ENCODE results near the gene RNF214.

RNF214 gene

DNA sequence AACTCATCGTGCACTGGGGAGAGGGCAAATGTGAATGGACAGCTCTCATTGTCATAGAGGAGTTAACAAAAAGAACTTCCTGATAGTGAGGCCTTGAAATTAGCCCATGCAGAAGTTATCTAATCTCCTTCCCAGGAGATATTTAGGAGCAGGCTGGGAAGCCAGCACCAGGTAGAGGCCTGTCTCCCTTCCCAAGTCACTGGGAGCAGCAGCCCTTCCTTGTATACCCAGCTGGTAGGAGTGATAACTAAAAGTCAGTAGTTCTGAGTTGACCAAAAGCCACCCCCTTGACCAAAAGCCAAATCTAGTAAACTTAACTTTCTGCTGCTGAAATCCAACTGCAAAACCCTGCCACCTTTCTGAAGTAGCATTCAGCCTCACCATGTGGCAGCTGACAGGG is 57.3 kb downstream of the RNF214 start:
- no peak for DNase-seq

DNA sequence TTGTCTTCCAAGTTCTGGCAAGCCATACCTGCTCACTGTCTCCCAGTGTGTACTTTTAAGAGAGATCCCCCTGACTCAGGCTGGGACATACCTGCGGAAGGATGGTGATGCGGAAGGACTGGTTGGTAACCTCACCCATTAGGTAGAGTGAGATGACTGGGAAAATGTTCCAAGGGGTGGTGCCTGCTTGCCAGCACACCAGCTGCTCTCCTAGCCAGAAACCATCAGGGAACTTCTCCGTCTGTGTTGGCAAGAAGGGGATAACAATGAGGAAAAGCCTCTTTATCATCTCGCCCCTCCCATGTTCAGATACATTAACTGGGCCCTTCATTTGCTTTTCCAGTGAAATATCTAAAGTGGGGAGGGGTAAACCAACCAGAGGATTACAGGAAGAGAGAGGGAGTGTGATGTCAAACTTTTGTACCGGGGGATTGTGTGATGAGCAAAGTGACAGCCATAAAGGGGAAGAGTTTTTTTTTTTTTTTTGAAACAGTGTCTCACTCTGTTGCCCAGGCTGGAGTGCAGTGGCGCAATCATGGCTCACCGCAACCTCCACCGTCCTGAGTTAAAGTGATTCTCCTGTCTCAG is 58.4 kb downstream of the RNF214 start, which contains the start of gene BACE1-AS:
BACE1-AS (plus strand) TSS at position 538 of the 588 bp plus-strand sequence.
- no peak for DNase-seq

DNA sequence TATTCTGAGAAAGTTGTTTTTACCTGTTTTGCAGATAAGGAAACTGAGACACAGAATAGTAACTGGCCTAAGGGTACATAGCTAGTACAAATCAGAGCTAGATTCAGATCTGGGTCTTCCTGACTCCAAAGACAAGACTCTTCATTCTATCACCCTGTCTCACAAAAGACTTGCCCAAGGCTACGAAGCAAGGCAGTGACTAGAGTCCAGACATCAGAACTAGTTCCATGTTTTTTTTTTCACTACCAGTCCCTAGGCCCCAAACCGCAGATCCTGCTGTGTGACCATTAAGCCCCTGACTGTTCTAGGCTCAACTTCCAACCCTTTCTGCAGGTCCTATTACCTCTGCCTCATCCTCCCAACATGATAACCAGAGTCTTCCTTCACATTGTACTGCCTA is 60.1 kb downstream of the RNF214 start:
- no peak for DNase-seq

DNA sequence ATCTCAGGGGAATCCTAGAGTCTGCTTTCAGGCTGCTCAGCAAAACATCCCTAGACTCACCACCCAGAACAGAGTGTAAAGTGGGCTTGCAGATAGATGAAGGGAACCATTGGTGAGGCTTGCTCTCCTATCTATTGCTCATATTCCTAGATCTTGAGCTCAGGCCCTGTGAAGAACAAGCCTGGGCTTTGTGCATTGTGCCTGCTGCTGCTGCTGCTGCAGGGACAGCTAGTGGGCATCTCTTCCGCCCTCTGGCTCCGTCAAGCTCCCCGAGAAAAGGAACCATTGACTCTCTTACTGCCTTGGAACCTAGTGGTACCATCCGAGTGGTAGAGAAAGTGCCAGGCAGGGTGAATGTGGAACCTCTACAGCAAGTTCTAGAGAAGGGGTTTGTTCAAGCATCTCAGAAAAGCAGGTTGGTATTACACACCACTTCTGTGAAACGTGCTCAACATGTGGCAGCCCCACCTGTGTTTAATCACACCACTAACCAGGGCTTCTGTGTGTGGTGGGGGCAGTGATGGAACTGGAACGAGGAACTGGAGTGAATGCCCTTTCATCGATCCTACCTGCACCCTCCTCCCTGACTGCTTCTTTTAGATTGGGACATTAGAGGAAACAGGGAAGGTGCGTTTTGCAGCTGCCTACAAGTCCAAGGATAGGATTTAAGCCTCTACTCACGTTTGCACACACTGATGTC is 63.1 kb downstream of the RNF214 start:
- DNase-seq: no peak

DNA sequence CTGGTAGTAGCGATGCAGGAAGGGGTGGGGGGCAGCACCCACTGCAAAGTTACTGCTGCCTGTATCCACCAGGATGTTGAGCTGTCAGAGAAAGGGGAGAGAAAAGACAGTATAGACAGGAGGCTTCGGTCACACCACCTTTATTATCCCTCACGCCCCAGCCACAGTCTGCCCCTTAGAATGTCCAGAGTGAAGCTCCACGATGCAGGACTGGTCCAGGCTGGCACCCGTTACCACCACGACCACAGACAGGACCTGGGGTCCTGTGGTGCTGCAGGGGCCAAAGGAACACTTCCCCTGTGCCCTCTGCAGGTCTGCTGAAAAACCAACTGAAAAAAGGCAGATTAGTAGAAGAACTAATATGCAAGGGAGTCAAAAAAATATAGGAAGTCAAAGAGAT is 64.4 kb downstream of the RNF214 start:
- DNase-seq: no peak

DNA sequence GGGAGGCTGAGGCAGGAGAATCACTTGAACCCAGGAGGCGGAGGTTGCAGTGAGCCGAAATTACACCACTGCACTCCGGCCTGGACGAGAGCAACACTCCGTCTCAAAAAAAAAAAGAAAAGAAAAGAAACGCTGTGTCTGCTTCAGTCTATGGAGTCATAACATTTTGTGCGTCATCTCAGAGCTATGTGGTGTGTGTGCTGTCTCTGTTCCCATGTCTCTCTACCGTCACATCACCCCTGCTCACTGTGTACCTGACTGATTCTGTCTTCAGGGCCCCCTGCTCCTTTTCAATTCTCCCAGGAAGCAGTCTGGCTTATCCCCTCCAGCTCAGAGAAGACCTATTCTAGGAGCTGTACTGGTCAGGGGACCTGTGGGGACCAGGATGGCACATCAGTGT is 65.7 kb downstream of the RNF214 start:
- no peak for DNase-seq

DNA sequence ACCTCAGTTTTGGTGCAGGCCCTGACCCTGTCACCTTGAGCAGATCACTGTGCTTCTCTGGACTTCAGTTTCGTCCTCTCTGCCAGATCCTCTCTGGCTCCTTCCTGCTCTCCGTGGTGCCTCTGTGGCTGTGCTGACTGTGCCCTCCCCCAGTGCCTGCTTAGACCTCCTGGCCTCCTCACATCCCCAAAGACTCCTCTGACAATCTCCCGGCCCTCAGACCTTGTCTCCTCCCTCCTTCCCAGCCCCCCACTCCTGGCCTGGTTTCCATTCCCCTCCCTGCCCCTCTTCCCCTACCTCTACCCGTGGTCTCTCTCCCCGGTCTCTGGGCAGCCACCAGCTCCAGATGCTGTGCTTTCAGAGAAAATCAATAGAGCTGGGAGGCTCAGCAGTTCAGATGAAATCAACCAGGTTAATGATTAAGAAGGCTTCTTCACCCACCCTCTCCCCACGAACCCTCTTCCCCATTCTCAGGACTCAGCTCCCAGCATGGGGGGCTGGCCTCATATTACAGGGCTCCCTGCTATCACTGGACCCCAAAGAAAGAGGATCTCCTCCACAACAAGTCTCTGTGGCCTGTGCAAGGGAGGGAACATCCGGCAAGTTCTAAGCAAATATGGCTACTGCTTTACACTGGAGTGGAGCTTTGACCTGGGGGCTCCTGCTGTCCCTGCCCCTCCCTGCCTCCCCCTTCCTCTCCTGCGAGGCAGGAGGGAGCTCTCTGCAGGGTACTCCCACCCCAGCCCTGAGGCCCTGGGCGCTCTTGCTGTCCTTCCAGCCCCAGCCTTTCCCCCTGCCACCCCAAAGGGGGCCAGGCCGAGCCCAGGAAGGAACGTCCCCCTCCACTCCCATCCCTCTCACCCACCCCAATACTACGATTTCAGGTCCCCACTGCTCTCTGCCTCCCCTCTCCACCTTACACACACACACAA is 67.1 kb downstream of the RNF214 start:
- DNase-seq: no peak

DNA sequence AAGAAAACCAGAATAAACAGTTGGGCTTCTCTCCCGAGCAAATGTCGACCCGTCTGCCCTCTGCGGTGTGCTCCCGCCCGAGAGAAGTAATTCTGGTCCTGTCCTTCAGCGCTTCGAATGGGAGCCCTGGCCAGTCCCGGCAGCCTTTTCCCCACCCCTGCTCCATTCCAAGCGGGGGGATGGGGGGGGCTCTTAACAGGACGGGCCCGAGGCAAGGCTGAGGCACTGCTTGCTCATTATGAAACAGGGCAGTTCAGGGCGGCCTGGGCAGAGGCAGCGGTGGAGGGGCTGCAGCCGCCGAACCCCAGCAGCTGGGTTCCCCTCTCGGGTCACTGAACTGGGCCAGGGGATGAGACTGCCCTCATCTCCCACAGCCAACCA is 67.8 kb downstream of the RNF214 start:
- no peak for DNase-seq

DNA sequence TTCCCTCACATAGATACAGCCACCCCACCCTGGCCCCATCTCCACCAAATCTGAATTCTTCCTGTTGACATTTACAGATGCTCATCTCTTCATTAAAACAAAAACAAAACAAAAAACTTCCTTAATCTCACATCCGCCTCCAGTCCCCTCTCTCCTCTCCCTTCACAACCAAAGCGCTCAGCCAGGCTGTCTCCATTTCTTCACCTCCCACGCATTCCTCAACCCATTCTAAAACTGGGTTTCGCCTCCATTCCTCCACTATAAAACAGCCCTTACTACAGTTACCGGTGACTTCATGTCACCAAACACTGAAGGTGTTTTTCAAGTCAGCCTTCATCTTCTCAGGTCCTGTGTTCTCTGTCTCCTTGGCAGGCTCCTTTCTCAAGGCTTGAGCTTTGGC is 68.3 kb downstream of the RNF214 start:
- DNase-seq: no peak

DNA sequence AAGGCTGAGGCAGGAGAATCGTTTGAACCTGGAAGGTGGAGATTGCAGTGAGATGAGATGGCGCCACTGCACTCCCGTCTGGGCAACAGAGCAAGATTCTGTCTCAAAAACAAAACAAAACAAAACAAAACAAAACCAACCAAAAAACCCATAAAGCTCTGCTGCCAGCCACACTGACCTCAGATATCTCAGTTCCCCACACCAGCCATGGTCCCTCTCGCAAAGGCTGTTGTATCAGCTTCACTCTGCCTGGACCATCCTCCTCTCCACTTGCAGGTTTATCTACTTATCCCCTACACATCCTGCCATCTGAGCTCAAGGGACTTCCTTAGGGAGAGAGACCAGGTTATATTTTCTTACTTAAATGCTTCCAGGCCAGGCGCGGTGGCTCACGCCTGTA is 69.8 kb downstream of the RNF214 start:
- DNase-seq: no peak

DNA sequence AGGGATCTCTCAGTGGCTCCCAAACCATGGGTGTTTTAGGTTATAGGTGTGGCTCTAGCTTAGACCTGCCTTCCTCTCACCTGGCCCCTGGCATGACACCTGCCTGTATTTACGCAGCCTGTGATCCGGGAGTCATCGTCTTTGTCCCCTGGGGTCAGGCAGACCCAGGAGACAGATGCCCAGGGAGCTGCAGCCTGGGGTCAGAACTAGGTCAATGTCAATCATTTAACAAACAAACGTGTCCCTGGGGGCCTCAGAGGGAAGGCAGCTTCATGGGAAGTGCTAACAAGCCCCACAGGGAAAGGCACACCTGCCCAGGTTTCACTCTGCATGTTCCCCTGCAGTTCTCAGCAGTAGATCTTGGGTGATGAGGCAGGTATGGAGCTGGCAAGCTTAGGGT is 70.6 kb downstream of the RNF214 start:
- no peak for DNase-seq

DNA sequence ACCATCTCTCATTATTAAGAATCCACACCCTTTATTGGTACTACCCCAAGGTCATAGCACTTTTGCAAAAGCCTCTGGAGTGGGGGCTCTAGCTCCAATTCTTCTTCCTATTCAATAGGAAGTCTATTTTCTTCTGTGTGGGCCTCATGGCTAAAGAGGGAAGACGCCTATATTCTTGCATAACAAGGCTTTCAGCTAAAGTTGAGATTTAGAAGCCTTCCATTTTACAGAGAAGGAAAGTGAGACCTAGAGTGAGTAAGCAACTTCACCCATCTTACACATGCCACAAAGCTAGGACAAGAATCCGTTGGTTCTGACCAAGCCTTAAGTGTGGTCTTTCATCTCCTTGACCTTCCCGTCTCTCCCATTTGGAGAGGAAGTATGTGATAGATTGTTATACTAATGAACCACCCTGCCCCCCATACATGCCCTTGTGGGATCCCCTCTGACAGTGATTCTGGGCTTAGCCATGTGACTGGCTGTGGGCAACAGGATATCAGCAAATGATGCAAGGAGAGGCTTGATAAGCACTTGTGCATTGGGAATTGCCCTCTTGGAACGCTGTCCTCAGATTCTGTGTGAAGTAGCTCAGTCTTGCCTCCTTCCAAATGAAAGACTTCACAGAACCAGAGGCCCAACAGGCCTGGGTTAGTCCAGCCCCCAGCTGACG is 71.3 kb downstream of the RNF214 start:
- DNase-seq: no peak

DNA sequence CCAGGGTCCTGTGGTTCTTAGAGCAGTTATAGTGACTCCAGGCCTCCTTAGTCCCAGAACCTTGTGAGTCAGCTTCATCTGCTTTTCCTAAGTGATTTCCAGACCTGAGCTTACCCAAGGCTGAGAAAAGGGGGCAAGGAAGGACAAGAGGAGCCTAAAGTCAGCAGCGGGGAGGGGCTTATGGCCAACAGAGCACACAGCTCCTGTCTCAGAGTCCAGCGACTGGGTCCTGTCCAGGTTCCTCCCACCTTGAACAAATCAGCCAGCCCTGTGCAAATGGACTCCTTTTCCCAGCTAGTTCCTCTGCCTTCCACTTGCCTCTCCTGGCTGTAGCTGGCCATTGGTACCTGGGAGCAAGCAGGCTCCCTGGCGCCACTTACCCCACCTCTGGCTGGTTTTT is 72.7 kb downstream of the RNF214 start:
- peak; percentile 12 for DNase-seq

DNA sequence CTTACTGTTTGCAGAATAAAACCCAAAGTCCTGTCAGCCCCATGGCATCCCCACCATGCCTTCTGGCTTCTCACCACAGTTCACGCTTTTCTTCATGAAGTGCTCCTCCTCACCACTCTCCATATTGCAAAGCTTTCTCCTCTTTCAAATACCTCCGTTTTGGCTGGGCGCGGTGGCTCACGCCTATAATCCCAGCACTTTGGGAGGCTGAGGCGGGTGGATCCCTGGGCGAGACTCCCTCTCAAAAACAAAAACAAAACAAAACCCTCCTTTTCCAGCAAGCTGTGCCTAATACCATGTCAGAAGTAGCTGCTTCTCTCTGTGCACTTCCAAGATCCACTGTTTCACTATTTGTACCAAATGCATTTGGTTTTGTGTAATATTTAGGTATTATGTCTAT is 76.8 kb downstream of the RNF214 start:
- DNase-seq: no peak

DNA sequence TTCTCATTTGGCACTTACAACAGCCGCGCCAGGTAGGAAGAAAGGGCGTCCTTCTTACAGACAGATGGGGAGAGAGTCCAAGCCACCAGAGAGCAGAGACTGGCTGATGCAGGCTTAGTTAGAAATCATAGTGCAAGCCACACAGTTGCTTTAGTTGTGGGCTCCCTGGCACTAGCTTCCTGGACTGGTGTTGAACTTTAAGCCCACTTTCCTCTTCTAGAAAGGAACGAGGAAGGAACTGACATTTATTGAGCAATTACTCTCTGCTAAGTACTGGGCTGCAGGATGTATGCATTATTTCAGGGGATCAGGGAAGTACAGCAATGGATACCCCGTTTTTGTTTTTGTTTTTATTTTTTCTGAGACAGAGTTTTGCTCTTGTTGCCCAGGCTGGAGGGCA is 80.6 kb downstream of the RNF214 start:
- no peak for DNase-seq

DNA sequence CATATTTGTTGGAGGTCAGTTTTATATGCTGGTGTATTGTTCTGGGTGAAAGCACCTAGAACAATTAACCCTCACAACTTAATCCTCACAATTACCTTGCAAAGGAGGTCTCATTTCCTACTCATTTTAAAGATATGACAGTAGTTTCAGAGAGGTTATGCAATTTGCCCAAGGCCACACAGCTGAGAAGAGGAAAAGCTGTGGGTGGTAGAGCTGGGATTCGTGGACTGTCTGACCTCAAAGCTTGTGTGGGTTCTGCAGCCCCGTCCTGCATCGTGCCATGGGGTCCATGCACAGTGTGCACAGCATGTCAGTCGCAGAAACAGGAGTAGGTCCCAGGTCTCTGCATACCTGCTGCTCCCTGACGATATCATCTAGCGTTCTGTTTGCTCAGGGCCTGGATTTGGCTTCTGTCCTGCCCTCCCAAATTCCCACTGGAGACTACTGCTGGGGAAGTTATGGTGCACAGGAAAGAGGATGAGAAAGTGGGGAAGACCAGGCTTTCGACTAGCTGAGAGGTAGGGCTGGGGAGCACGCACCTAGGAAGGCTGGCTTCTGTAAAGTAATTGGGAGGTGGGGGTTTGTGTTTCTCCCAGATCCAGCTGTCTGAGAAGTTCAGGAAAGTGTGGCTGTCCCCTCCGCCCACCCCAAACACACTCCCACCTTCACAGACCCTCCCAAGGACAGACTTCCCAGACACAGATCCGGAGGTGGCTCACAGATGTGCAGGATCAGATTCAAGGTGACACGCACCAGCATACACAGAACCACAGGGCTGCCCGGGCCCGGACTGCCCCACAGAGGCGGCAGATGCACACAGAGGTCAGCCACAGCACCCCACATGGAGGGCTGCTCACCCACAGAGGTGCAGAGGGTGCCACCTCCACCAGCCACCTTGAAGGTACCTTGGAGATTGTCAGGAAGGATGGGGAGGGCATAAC is 81.6 kb downstream of the RNF214 start:
- no peak for DNase-seq

DNA sequence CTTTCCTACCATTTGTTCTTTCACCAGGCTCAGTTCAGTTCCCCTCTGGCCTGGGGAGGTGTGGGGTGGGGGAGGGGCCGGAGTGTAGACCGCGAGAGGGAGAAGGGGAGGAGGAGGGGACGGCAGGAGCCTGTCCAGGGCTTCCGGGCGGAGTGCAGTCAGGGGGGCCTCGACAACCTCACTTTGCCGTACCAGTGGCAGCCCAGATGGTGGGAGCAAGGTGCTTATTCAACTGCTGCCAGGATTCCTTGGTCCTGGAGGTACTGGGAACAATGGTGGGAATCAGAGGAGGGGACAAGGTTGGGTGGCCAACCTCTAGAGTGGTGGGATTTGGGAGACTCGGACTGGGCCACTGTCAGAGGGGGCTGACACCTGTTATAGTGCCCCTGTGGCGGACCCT is 82.4 kb downstream of the RNF214 start:
- DNase-seq: no peak

DNA sequence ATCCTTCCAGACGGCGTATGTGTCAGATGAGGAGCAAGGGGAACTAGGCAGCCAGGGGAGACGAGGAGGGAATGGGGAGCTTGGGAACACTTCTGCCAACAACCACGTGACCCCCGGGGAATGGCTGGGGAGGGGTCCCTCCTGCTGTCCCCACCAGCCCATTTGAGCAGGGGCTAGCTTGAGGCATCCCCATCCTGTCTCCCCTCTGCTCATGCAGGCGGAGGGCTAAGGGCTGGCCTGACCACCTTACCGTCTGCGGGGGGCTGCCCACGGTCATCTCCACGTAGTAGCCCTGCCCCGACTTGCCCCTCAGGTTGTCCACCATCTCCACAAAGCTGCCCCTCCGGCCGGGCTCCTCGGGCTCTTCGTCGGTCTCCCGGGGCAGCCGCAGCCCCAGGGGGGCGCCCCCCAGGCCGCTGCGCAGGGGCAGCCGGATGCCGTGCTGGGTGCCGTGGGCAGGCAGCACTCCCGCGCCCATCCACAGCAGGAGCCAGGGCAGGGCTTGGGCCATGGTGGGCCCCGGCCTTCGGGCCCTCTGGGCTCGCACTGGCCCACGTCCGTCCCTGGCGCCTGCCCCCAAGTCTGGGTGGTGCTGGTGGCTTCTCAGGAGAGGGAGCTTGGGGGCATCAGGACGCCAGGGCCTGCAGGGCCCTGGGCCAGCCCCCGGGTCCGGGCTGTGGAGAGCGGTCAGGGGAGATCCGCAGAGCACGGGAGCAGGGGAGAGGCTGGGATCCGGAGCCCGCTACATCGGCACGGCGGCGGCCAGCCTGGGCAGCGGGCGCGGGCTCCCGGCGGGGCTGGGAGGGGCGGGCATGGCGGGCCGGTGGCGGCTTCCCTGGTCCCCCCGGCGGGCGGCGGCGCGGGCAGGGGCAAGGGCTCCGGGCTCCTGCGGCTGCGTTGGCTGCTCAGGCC is 83.1 kb downstream of the RNF214 start:
- peak; percentile 70 for DNase-seq

DNA sequence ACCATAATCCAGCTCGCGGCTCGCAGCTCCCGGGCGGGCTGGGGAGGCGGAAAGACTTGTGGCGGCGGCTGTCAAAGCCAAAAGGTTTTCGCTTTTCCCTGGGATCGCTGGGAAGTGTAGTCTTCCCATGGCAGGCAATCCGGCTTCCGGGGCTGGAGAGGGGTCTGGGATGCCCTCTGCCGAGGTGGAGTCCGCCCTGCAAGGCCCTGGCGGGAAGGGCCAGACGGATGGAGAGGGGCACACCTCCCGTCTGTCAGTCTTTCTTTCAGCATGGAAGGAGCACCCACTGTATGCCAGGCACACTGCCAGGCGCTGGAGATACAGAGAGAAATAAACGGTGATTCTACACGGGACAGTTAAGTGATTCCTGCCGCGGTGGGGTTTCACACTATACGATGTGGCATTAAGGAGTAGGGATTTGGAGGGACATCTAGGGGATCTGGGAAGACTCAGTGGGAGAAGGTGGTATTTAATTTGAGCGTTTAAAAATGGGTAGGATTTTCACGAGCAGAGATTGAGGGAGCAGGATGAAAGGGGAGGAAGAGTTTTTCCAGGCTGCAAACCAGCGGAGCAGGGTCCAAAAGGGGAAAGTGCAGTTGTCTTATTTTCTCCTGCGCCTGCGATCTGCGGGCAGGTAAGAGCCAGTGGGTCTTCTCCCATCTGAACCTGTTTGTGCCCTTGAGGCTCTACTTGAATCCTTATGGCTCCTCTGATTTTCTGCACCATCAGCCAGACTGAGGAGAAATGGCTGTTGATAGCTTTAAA is 83.9 kb downstream of the RNF214 start, which contains the start of gene BACE1:
BACE1 (minus strand) TSS at position 60 of the 765 bp plus-strand sequence. CDS start 461 bp downstream, outside the sequence.
- DNase-seq: no peak

DNA sequence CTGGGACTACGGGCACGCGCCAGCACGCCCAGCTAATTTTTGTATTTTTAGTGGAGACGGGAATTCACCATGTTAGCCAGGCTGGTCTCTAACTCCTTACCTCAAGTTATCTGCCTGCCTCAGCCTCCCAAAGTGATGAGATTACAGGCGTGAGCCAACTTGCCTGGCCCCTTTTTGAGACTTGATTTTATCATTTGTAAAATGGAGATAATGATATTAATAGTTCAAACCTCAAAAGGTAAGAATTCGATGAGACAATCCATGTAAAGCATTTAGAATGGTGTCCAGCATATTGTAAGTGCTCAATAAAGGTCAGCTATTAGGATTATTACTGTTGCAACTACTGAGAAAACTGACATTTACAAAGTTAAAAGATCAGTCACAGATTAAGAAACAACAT is 86.3 kb downstream of the RNF214 start:
- DNase-seq: no peak
